NCI-H1417 treated with DMSO at 0.1 percent for 48 hours (cell line): Measurements from ENCODE around the gene HEATR5A.
"Not testable (repeated sequence)": the region's sequence is repeated elsewhere in the genome, so short reads cannot be mapped to it uniquely, and the experiment has no call there.

Experiments used
- DNase-seq: peaks from one replicate; lab custom pipeline; 2025; lab: John Stamatoyannopoulos, UW

Gene HEATR5A

GRCh38 chr14:31420319-31421111 is at the start of gene HEATR5A:
TSS of gene HEATR5A (minus strand) at chr14:31420550. CDS start at chr14:31402975, 17,575 bp downstream.
- peak; percentile 60 for DNase-seq

- DNase-seq = no peak
Measured at GRCh38 chr14:31466554-31466953, 46.2 kb upstream of the HEATR5A start.

DNA sequence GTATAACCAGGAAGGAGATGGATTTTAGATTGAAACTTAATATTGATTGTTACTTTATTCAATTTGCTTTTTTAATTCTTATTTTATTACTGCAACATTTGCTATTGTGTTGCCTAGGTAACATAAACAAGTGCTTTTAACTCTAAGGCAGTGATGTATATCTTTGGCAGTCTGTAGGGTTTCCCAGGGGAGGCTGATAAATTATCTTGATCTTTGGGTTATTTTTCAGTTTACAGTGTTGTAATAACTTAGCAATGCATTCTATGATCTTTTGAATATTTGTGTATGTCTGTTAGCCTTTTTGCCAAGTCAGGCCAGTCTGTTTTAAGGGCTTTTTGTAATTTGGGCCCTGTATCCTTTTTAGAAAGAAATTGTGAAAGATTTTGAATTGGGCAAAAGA is 44.8 kb upstream of the HEATR5A start:
- DNase-seq = no peak

GRCh38 chr14:31462450-31462849 is 42.1 kb upstream of the HEATR5A start:
- DNase-seq = not testable (repeated sequence)

GRCh38 chr14:31461545-31461944 is 41.2 kb upstream of the HEATR5A start:
- DNase-seq = no peak

GRCh38 chr14:31457665-31458659 is 37.6 kb upstream of the HEATR5A start:
- no peak for DNase-seq

DNA sequence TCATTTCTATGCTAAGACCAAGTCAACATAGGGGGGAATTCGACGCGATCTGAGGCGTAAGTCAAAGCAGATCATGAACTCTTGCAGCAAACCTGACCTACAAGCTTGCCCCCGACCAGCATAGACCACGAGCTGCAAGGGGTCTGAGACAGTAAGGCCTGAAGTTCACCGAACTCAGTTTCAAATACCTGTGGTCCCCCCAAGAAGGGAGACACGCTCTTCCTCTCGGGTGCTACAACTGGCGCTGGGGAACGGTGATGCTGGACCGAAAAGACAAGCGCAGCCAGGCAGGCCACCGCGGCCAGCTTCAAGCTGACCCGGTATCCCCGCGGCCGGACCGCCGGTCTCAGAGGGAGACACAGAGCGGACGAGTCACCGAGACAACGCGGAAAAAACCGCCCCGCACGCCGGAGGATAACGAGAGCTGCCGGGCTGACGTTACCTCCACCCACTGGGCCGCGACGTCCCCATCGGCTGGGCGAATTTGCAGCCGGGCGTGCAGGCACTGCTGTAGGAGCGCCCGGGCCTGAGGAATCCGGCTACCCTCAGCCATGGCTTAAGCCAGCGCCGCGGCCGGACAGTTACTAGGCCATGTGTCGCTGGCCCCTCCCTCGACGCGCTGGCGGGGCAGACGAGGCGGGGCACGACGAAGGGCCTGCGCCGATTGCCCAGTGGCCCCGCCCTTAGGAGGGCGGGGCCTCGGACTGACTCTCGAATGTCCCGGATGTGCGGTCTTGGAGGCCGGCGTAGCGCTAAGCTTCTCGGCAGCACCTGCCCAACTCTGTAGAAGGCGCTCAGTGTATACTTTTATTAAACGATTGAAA is 36.7 kb upstream of the HEATR5A start, which contains the start of gene DTD2:
Gene DTD2, minus strand, starts transcription at position 666 of the 824 bp plus-strand sequence. Its CDS starts 113 bp downstream, at position 553.
- peak; percentile 70 for DNase-seq

DNA sequence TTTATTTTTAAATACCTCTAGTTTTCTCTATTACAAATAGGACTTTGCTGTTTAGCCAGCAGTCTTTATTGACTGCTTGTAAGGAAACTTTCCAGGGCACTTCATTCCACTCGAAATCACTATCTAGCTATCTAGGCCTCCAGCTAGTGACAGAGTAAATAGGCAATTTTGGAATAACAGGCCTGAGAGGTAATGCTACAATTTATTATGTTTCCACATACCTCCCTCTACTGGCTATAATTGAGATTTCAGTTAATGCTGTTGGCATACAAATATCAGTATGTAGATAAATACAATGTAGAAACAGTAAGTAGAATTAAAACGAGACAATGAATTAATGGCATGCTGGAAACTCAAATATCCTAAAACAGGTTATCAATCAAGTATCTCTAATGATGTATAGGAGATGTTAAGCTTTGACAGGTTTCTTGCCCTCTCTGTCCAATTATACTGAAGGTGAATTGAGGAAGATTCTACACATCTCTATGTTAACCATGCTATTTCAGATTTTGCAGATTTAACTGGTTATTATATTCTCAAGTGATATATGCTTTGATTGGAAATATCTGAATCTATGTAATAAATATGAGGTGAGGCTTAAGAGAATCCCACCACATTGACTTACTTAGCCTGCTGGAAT is 29.7 kb upstream of the HEATR5A start:
- peak; percentile 44 for DNase-seq

- DNase-seq = no peak
Measured at GRCh38 chr14:31449136-31449535, 28.8 kb upstream of the HEATR5A start.

DNA sequence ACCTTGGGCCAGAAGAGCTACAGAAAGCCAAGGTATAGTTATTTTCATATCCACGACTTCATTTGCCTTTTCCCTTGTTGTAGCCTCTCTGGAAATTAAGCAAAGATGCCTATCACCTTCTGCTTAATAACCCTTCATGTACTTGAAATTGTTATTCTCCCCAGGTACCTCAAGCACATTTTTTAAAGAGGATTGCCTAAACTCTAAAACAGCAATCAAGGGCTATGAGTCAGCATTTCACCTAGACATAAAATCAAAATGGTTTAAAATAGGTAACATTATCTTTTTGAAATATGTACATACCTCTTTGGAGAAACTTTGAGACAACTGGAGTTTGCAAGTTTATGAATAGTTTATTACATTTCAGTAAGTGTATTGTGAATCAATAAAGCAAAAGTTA is 25.4 kb upstream of the HEATR5A start:
- no peak for DNase-seq

DNA sequence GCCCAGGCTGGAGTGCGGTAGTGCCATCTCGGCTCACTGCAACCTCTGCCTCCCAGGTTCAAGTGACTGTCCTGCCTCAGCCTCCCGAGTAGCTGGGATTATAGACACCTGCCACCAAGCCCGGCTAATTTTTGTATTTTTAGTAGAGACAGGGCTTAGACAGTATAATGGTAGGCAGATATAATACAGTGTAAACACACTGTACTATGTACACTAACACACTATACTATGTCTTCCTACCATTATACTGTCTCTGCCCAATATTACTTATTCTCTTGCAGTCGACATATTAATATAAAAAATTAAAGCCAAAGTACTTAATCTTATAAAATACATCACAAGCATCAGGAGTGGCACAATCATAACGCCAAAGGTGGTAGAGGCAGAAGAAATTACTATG is 21.9 kb upstream of the HEATR5A start:
- DNase-seq = no peak

DNA sequence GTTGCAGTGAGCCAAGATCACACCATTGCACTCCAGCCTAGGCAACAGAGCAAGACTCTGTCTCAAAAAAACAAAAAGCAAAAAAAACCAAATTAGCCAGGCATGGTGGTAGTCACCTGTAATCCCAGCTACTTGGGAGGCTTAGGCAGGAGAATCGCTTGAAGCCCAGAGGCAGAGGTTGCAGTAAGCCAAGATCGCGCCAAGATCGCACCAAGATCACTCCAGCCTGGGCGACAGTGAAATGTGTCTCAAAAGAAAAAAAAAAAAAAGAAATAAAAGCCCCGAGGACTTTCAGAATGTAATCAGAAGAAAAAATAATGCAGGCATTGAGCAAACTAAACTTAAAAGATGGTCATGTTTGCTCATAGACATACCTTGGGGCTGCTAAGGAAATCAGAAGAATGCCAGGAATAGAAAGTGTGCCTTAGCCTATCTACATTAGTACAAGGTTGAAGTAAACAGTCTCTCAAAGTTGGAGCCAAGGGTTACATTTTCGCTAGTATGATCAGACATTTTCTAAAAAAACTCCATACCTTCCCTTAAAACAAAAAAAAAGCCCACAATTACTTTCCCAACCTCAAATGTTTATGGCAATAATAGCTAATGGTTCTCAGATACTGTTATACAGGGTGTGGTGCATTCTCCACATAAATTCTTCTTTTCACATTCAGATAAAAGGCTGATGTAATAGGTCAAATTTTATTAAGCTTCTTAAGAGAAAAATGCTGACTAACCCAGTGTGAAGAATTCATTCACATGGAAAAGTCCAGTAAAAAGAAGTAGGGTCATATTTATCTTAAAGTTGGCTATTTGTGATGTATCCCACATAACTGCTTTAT is 21.1 kb upstream of the HEATR5A start:
- DNase-seq = no peak

DNA sequence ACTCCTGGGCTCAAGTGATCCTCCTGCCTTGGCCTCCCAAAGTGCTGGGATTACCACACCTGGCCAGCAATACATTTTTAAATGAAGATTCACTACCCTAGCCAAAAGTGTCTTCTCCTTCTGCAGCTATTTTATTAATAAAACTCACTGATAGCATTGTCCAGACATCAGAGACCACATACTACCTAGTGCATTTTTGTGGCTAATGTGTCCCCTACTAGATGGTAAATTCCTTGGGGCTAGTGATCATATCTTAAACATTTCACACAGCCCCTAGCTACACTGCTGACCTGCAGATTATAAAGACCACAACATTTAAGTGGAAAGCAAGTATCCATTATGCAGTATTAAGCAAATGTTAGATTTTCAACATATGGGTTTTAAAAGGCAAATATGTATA is 19.9 kb upstream of the HEATR5A start:
- no peak for DNase-seq

- DNase-seq = no peak
Measured at GRCh38 chr14:31439561-31439960, 19.2 kb upstream of the HEATR5A start.

- DNase-seq = not testable (repeated sequence)
Measured at GRCh38 chr14:31437045-31437691, 16.8 kb upstream of the HEATR5A start.

- no peak for DNase-seq
Measured at GRCh38 chr14:31435276-31435675, 14.9 kb upstream of the HEATR5A start.

- no peak for DNase-seq
Measured at GRCh38 chr14:31430634-31431264, 10.4 kb upstream of the HEATR5A start.

DNA sequence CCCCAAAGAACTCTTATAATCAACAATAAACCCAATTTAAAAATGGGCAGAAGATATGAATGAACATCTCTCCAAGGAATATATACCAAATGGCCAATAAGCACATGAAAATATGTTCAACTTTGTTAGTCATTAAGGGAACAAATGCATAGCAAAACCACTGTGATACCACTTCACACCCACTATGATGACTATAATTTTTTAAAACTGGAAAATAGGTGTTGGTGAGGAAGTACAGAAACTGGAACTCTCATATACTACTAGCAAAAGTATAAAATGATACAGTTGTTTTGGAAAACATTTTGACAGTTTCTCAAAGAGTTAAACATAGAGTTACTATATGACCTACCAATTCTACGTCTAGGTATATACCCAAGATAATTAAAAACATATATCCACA is 9.4 kb upstream of the HEATR5A start:
- no peak for DNase-seq

DNA sequence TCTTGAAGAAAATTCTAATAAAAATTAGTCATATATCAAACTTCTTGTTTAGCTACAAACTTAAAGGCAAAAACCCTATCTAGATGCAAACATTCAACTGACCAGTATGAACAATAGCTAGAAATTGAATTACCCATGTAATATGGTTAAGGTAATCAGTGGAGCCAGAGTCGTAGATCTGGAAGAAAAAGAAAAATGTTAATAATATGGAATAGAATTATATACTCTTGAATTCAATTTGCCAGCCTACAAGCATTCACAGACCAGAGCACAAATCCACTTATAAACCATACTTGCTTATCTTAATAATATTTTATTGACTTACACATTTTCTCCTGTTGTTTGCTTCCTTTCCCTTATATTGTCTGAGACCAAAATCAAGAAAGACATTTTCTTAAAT is 7.7 kb upstream of the HEATR5A start:
- no peak for DNase-seq
